Heart left ventricle (tissue), 16 donors: ENCODE measurements around the gene CDH5. TPM values are rescaled to one million over a fixed set of nuclear protein-coding genes. Genes with fewer than 3 reads are reported as not detected.

ENCODE experiments used
- ATAC-seq, 4 donors: fragments of 200-7000 bp; cut with Tn5 transposase; one replicate each; pipeline ENCODE4 v1.9.1; 2020 to 2022; ENCODE audit warnings: moderate library complexity in 4 of 4, mild to moderate bottlenecking in 3 of 4, moderate number of reproducible peaks in 1 of 4
- DNase-seq, 5 donors: peaks; one replicate each; pipeline ENCODE4 v3.0.0-alpha.2; 2020
- H3K27ac ChIP-seq, 12 donors: fragments of 200-600 bp; sonication (generic) in 4 of 12; one replicate each; pipeline versions ENCODE4 v1.5.0 to v1.8.0; 2016 to 2022; ENCODE audit warnings: mild to moderate bottlenecking in 2 of 12
- H3K27me3 ChIP-seq, 9 donors: fragments of 200-600 bp; sonication (generic) in 2 of 9; one replicate each; pipeline versions ENCODE4 v1.5.1 to v1.8.0; 2016 to 2022; ENCODE audit warnings: mild to moderate bottlenecking in 3 of 9
- H3K36me3 ChIP-seq, 9 donors: fragments of 200-600 bp; sonication (generic) in 2 of 9; one replicate each; pipeline versions ENCODE4 v1.5.0 to v1.8.0; 2018 to 2022; ENCODE audit warnings: mild to moderate bottlenecking in 2 of 9
- H3K4me1 ChIP-seq, 12 donors: fragments of 200-600 bp; sonication (generic) in 4 of 12; one replicate each; pipeline versions ENCODE4 v1.5.0 to v1.8.0; 2016 to 2022; ENCODE audit warnings: mild to moderate bottlenecking in 3 of 12
- H3K4me3 ChIP-seq, 12 donors: fragments of 200-600 bp; sonication (generic) in 4 of 12; one replicate each; pipeline versions ENCODE4 v1.5.0 to v1.8.0; 2017 to 2022; ENCODE audit warnings: mild to moderate bottlenecking in 9 of 12, moderate library complexity in 4 of 12
- H3K9me3 ChIP-seq, 12 donors: fragments of 200-600 bp; sonication (generic) in 4 of 12; one replicate each; pipeline versions ENCODE4 v1.5.0 to v1.8.0; 2016 to 2022; ENCODE audit warnings: mild to moderate bottlenecking in 1 of 12
- CTCF ChIP-seq, 12 donors: fragments of 200-600 bp; sonication (generic) in 4 of 12; IDR thresholded peaks; one replicate each; pipeline versions ENCODE4 v1.5.0 to v1.8.0; 2018 to 2022; ENCODE audit warnings: antibody characterized with exemption in 12 of 12, mild to moderate bottlenecking in 5 of 12
- POLR2A ChIP-seq, 2 donors: fragments of 450-650 bp; IDR thresholded peaks; one replicate each; pipeline ENCODE4 v1.6.1; 2017; ENCODE audit warnings: antibody characterized with exemption in 2 of 2, mild to moderate bottlenecking in 2 of 2, moderate library complexity in 2 of 2
- WGBS, 4 donors: extraction: QIAGEN DNeasy Blood & Tissue Kit in 2 of 4; methylation state at CpG; one replicate each; pipeline versions ENCODE4 v1.1.5 to v1.1.7; 2013 to 2018; 5-methylcytosine and 5-hydroxymethylcytosine counted together
- intact Hi-C, 10 donors: fragments of 100-400 bp; cut with DNase I; formaldehyde crosslinking; loops; one replicate each; pipeline versions ENCODE4 v1.11.1 to v1.14.2; 2022
- polyA plus RNA-seq, 2 donors: library from polyadenylated mRNA; stranded (reverse); fragments of 200-250 nt; gene quantifications; one replicate each; pipeline ENCODE4 v1.2.3, GENCODE V29; 2013
- total RNA-seq, 9 donors: library from RNA; depleted of rRNA in 2 of 9; stranded (reverse); fragments of >200 nt in 2 of 9; fragmentation: NEBNext Ultra II Directional in 3 of 9; extraction: Animal tissue kit (Norgen Biotek cat#: 25700) in 3 of 9; gene quantifications; one replicate each; pipeline versions ENCODE4 v1.1.0 to v1.2.4, GENCODE V29; 2016 to 2023
- donor health status: ischemic (EF 13 %, LVEDD 7.1; RV severe dilation, severe dysfunction).
- donor health status: healthy with polysubstance abuse.
- donor health status: DM: no; HTN: yes; CAD: no.
- donor health status: DM: no; HTN: no; CAD: no.
- donor health status: ischemic (EF 25% LVEDD 6.9; RV normal size, moderate dysfunction).
- donor health status: ischemic (EF 25% LVEDD 5.7; RV mildly dilated, moderate dysfunction).
- donor health status: healthy.
- donor health status: DM: yes; HTN: yes; CAD: no.
- donor health status: ischemic (EF 35%, LVEDD 5.7; RV mildly dilated, moderate dysfunction).
- donor health status: nonischemic (EF 11% LVEDD 7.7; RV severe dilation, severe dysfunction).
- donor health status: DM: yes; HTN: yes; CAD: no.
- donor health status: PGD.
- donor health status: ischemic (EF 29% LVEDD 5.4; RV normal size, mild dysfunction).
- donor health status: nonischemic (EF 23%, LVEDD 6.1; RV moderate dilation, normal function).

CDH5 gene
- total and polyA plus RNA-seq, 11 donors: 24.9 to 135 (median 62.3) TPM

- ATAC-seq (peak in 3 of 4 donors; percentile 24 to 38 (median 31)), DNase-seq (peak in 3 of 5 donors; percentile 59 to 72 (median 62))
- Histone ChIP-seq H3K4me3 (no peak overlapping the region), H3K27ac (peak overlapping the region in 4 of 12 donors; percentile 13 to 82 (median 28)), H3K27me3 (peaks cover 0 to 16% (median 0%) of the 10 kb centered on the region in 9 donors), H3K36me3 (no peaks in the 10 kb centered on the region), H3K9me3 (no peaks in the 10 kb centered on the region), H3K4me1 (peaks cover 6 to 51% (median 36%) of the 10 kb centered on the region in 12 donors)
- TF ChIP-seq POLR2A (IDR thresholded peaks at IDR 0.05) (no peak), CTCF (IDR thresholded peaks at IDR 0.05) (peak; percentile 61 to 83 (median 77))
- 0 to 2% (median 0%) methylated on average over 5 of the region's 5 CpGs for WGBS, 4 donors
- intact Hi-C loops: loop anchor here (1.0 to 5.0 kb wide), 4 partner anchors 50 to 127 kb away; no protein-coding TSS in a partner anchor
Measured at GRCh38 chr16:66357523-66357928, 9.0 kb upstream of the CDH5 start.

- H3K4me3 ChIP-seq: no peak overlapping the region
- DNase-seq (no peak), ATAC-seq (no peak)
- peaks cover 6 to 58% (median 36%) of the 10 kb centered on the region in 12 donors for H3K4me1 ChIP-seq
- H3K27me3 ChIP-seq: peaks cover 0 to 10% (median 0%) of the 10 kb centered on the region in 9 donors
- no peaks in the 10 kb centered on the region for H3K36me3 ChIP-seq
- peak overlapping the region in 5 of 12 donors; percentile 6 to 82 (median 32) for H3K27ac ChIP-seq
- 82 to 100% (median 85%) methylated on average over 1 of the region's 1 CpG for WGBS, 4 donors
- intact Hi-C loops: loop anchor here in 8 of 10 donors (5.0 kb wide), 2 partner anchors 49 to 124 kb away; no protein-coding TSS in a partner anchor
- no peaks in the 10 kb centered on the region for H3K9me3 ChIP-seq
- no peak for TF ChIP-seq CTCF (IDR thresholded peaks at IDR 0.05)
- TF ChIP-seq POLR2A (IDR thresholded peaks at IDR 0.05): no peak
Measured at GRCh38 chr16:66358231-66358630, 8.3 kb upstream of the CDH5 start.

- ATAC-seq (no peak), DNase-seq (no peak)
- Histone ChIP-seq H3K4me3 (no peak overlapping the region), H3K9me3 (no peaks in the 10 kb centered on the region), H3K4me1 (peaks cover 6 to 66% (median 39%) of the 10 kb centered on the region in 12 donors), H3K36me3 (no peaks in the 10 kb centered on the region), H3K27ac (peak overlapping the region in 11 of 12 donors; percentile 16 to 91 (median 58)), H3K27me3 (peaks cover 0 to 2% (median 0%) of the 10 kb centered on the region in 9 donors)
- intact Hi-C loops: loop anchor here in 8 of 10 donors (5.0 kb wide), 2 partner anchors 48 to 123 kb away; no protein-coding TSS in a partner anchor
- 58 to 75% (median 65%) methylated on average over 10 of the region's 10 CpGs for whole genome bisulfite sequencing, 4 donors
- no peak for TF ChIP-seq POLR2A (IDR thresholded peaks at IDR 0.05)
- no peak for TF ChIP-seq CTCF (IDR thresholded peaks at IDR 0.05)
Measured at GRCh38 chr16:66359012-66359411, 7.5 kb upstream of the CDH5 start.

GRCh38 chr16:66359811-66360608 is 6.5 kb upstream of the CDH5 start:
- no peaks in the 10 kb centered on the region for H3K36me3 ChIP-seq
- peaks cover 6 to 75% (median 43%) of the 10 kb centered on the region in 12 donors for H3K4me1 ChIP-seq
- peak; percentile 53 to 82 (median 70) for DNase-seq
- ATAC-seq: peak; percentile 28 to 62 (median 60)
- H3K4me3 ChIP-seq: no peak overlapping the region
- peak overlapping the region in 11 of 12 donors; percentile 25 to 91 (median 73) for H3K27ac ChIP-seq
- no peaks in the 10 kb centered on the region for H3K9me3 ChIP-seq
- 56 to 68% (median 57%) methylated on average over 11 to 12 of the region's 12 CpGs for WGBS, 4 donors
- intact Hi-C loops: loop anchor here in 9 of 10 donors (1.0 to 5.0 kb wide), 5 partner anchors 22 to 192 kb away; partner anchors contain the start of genes CKLF (in 1 of the 9) and TK2 (in 1 of the 9)
- TF ChIP-seq CTCF (IDR thresholded peaks at IDR 0.05) (no peak), POLR2A (IDR thresholded peaks at IDR 0.05) (no peak)
- no peaks in the 10 kb centered on the region for H3K27me3 ChIP-seq
